ENCODE data around the gene HOXC6. TPM values are rescaled to one million over a fixed set of nuclear protein-coding genes. Genes with fewer than 3 reads are reported as not detected.

Gene HOXC6
- total RNA-seq = 10 to 100 TPM; 23.5 to 31.1 TPM
- long read RNA-seq, donor 1, partial matches to known transcripts = 4 of 8 reads
- long read RNA-seq, donor 1, other reads (novel, unspliced or antisense) = 3 of 8 reads
- long read RNA-seq, donor 2, partial matches to known transcripts = 0 of 3 reads
- long read RNA-seq, donor 2, other reads (novel, unspliced or antisense) = 3 of 3 reads

GRCh38 chr12:54028314-54029201 is at the start of gene HOXC6:
TSS of gene HOXC6 (plus strand) at chr12:54028440. CDS start at chr12:54028522, 82 bp downstream.
- intact Hi-C loops (cut with DNase I) = loop anchor here in 1 of 2 donors (5.0 kb wide), 1 partner anchor 36 kb away; no protein-coding TSS in a partner anchor
- peak; percentile 80 for DNase-seq (ENCODE audit: low spot score)

GRCh38 chr12:53978477-53979356 is 49.5 kb upstream of the HOXC6 start:
- no peak for DNase-seq (ENCODE audit: low spot score)

DNA sequence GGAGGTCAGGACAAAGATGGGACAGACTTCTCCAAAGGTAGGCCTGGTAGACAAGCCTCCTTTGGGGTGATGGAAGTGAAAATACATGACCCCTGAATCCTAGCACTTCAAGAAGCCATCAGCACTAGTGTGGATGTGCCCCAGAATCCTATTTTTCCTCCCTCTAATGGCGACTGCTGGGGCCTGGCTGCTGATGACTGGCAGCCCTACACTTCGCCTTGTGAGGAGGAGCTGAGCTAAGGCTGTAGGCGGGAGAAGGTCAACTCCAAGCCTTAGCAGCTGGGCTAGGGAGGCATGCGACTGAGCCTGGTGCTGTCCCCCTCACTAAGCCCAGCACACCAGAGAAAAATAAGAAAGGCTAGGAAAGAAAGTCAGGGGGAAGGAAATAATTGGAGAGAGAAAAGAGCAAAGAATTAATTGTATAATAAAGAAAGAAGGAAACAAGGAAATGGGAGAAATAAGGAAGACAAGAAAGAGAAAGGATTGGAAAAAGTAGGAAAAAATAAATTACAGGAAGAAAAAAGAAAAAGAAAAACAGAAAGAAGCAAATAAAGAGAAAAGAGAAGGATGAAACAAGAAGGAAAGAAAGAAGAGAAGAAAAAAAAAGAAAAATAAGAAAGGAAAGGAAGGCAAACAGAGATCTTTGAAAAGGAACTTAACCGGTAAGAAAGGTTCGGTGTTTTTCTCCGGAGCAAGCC is 48.0 kb upstream of the HOXC6 start:
- no peak for DNase-seq (ENCODE audit: low spot score)
- intact Hi-C loops (cut with DNase I) = loop anchor here (5.0 to 10.0 kb wide), 2 partner anchors 232 to 395 kb away; no protein-coding TSS in a partner anchor

More at GRCh38 chr12:53978477-53979356, 49.5 kb upstream of the HOXC6 start:
- intact Hi-C loops (cut with DNase I) = loop anchor here in 1 of 2 donors (10.0 kb wide), 1 partner anchor 204 kb away; no protein-coding TSS in a partner anchor

DNA sequence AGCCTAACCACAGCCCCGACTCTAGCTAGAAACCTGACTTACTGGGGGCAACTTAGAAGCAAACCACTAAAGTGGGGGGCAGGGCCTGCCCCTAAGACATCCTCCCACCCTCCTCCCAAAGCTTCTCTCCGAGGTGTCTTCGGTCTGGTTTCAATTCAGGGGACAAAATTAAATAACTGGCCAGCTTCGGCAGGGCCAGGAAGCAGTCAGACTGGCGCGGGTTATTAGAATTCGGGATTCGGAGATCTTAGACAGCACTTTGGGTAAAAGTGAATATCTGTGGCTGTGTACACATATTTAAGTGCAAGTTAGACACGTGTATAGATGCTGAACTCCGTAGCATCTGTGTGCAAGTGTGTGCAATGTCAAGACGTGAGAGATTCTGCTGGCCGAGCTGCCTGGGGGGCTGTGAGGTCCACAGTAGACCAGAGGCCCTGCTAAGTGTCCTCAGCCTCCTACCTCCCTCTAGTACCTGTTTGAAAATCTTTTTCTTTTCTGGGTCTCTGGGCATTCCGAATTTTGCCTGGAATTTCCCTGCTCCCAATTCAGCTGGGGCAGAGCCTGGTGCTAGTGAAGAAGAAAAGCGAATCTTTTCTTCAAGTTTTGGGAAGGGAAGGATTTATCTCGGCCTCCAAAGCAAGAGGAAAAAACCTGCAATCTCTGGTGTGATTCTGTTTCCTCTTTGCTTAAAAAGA is 47.3 kb upstream of the HOXC6 start:
- intact Hi-C loops (cut with DNase I) = loop anchor here (5.0 to 10.0 kb wide), 2 partner anchors 231 to 394 kb away; no protein-coding TSS in a partner anchor
- DNase-seq (ENCODE audit: low spot score) = no peak

DNA sequence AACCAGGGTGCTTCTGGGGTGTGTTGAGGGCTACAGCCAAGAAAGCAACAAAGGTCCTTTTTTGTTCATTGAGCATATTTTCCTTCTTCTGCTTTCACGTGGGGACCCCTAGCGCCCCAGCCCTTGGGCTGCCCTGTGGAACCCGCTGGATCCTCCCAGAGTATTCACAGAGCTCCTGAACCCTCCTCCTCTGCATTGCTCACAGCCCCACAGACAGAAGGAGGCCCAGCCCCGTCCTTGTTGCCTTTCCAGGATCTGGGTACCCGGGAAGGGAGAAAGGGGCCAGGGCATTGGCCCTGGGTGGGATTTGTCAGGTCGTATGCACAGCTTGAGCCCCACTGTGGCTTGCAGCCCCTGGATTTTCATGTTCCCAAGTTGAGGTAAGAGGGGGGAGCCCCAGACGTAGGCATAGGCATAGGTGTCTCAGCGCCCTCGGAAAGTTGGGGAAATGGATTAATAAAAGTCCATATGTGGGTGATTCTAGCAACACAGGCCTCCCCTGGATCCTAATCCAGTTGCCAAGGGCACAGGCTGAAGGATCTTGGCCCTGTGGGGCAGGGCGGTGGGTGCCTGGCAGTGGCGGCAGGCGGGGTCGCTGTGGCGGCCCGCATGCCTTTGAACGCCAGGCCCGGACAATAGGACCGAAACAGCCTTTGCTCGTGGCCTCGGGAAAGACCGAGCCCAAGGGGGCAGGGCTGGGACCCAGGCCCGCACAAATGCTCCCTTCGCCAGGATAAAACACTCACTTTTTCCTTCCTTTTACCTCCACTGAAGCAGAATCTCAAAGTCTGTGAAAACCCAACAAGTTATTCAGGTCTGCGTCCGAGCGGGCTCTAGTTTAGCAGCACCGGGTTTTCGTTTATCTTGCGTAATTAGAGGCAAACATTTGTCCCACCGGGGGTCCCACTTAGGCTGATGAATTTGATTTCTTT is 46.3 kb upstream of the HOXC6 start:
- intact Hi-C loops (cut with DNase I) = loop anchor here (5.0 to 10.0 kb wide), 2 partner anchors 230 to 393 kb away; no protein-coding TSS in a partner anchor
- DNase-seq (ENCODE audit: low spot score) = no peak

DNA sequence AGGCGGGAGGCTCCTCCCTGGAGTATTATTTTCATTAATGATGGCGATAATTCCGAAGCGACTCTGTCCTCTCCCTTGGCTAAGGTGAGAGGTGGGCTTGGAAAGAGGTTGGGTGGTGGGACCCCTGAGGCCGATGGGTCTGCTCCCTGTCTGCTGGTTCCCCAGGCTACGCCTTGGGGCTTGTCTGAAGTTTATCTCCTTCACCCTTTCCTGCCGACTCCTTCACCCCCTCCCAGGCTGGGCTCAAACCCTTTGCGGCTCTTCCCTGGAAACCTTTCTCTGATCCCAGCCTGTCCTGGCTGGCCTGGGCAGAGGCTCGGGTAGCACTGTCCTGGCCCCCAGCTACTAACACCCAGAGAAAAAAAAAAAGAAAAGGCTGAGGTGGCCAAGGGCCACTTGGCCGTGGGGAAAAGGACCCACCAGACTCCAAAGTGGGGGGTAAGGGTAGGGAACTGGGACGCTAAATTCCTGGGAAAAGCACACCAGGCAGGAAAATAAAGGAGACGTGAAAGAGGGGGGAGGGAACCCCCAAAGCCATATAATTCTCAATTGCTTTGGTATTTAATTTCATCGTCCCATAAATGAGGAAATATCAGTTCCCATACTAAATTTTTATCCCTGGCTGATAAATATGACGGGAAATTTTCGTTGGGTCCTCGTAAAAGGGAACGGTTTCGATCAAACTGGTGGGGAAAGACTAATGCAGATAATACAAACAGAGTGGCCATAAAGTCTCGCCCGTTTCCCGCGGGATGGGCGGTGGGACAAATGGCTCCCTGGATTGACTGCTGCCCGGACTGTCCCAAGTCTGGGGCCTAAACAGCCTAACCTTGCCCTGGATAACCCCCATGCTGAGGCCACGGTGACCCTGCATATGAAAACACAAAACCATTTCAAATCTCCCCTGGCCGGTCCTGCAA is 45.3 kb upstream of the HOXC6 start:
- DNase-seq (ENCODE audit: low spot score) = no peak
- intact Hi-C loops (cut with DNase I) = loop anchor here (5.0 to 10.0 kb wide), 2 partner anchors 229 to 392 kb away; no protein-coding TSS in a partner anchor

- DNase-seq (ENCODE audit: low spot score) = no peak
- intact Hi-C loops (cut with DNase I) = loop anchor here (5.0 to 10.0 kb wide), 2 partner anchors 229 to 391 kb away; no protein-coding TSS in a partner anchor
Measured at GRCh38 chr12:53983568-53983949, 44.7 kb upstream of the HOXC6 start.

- no peak for DNase-seq (ENCODE audit: low spot score)
- intact Hi-C loops (cut with DNase I) = loop anchor here (5.0 to 10.0 kb wide), 2 partner anchors 228 to 391 kb away; no protein-coding TSS in a partner anchor
Measured at GRCh38 chr12:53983950-53984572, 44.2 kb upstream of the HOXC6 start.

- DNase-seq (ENCODE audit: low spot score) = peak; percentile 98
- intact Hi-C loops (cut with DNase I) = loop anchor here (1.0 to 10.0 kb wide), 3 partner anchors 21 to 390 kb away; no protein-coding TSS in a partner anchor
Measured at GRCh38 chr12:53984901-53985691, 43.1 kb upstream of the HOXC6 start, which contains the start of gene HOXC10. TSS of gene HOXC10 (plus strand) at chr12:53985146. CDS start at chr12:53985260, 114 bp downstream.

DNA sequence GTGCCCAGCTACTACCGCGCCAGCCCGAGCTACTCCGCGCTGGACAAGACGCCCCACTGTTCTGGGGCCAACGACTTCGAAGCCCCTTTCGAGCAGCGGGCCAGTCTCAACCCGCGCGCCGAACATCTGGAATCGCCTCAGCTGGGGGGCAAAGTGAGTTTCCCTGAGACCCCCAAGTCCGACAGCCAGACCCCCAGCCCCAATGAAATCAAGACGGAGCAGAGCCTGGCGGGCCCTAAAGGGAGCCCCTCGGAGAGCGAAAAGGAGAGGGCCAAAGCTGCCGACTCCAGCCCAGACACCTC is 42.6 kb upstream of the HOXC6 start:
- no peak for DNase-seq (ENCODE audit: low spot score)
- intact Hi-C loops (cut with DNase I) = loop anchor here (1.0 to 10.0 kb wide), 2 partner anchors 21 to 389 kb away; no protein-coding TSS in a partner anchor

DNA sequence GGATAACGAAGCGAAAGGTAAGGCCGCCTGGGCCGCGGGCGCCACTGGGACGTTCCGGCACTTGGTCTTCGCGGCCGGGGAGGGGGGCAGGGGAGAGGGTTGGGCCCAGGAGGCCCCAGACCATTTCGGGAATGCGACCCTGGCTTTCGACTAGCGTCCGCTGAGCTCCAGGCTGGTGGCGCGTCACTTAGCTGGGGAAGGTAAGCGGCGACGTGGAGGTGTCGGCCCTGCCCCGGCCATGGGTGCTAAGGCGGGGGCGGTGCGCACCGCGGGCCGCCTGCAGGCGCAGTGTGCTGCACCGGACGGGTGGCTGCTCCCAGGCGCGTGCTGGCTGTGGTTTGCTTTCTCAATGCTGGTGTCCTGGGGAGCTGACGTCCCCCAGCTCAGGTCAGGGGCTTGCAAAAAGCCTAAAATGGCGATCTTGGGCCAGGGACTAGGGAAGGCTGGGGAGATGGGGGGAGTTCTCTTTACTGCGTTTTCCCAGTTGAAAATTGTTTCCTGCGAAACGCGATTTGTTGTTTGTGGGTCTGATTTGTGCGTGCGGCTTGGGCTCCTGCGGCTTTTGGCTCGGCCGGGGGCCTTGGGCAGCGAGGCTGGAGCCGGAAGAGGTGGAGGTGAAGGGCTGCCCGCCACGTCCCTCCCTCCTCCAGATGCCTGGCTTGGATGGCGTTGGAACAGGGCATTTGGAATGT is 42.1 kb upstream of the HOXC6 start:
- no peak for DNase-seq (ENCODE audit: low spot score)
- intact Hi-C loops (cut with DNase I) = loop anchor here (1.0 to 10.0 kb wide), 3 partner anchors 20 to 389 kb away; no protein-coding TSS in a partner anchor

DNA sequence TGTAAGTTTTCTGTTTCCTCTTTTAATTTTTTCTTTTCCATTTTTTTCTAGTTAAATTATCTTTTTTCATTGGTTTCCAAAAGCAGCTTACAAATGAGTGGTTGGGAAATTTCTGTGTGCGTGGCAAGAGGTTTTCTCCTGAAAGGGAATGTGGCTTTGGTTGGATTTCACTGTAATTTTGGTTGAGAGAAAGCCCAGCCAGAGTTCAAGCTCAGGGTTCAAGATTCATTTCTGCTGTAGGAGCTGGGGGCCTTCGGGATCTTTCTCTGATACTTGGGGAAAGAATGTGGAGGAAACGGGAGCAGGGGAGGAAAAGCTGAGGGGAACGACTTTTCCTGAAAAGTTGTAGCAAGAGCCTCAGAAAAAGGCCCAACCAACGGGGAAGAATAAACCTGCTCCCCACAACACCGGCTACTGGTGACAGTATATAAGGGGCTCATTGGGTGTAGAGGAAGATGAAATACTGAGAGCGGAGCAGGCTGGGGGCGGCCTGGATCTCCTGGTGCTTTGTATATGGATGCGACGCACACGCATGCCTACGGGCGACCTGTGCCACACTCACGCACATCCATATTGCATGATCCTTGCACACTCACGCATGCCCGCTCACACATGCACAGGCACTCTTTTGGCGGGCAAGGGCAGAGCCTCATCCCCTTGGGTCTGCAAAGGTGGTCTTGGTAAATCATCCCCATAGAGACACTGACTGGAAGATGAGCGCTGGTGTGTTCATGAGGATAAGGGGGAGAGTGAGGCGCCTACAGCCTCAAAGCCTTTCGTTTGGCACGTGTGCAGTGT is 41.4 kb upstream of the HOXC6 start:
- no peak for DNase-seq (ENCODE audit: low spot score)
- intact Hi-C loops (cut with DNase I) = loop anchor here (1.0 to 10.0 kb wide), 2 partner anchors 181 to 388 kb away; no protein-coding TSS in a partner anchor

DNA sequence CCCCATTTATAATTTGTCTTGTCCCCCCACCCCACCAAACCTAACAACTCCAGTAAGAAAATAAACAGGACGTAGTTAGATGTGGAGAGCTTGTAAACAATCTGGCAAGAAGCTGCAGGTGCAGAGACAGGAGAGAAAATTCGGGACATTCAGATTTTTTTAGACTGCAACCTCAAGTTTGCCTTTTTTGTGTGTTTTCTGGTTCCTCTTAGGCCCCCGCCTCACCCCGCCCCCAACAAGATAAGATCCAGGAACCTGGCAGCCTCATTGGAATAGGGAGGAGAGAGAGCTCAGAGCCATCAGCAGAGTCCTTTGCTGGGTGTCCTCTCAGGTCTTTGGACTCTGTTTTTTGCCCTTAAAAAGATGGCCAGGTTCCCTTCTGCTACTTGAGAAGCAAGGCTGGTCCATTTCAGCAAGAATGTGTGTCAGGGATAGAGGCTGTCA is 40.4 kb upstream of the HOXC6 start:
- DNase-seq (ENCODE audit: low spot score) = no peak
- intact Hi-C loops (cut with DNase I) = loop anchor here in 1 of 2 donors (10.0 kb wide), 1 partner anchor 387 kb away; no protein-coding TSS in a partner anchor

Measured in posterior vena cava (tissue), 2 donors.